Trophoblast cell (in vitro differentiated cells and primary cell): ENCODE measurements around the gene COIL.

Experiments used
- DNase-seq, 2 donors: peaks; one replicate each; pipeline ENCODE4 v3.0.0-alpha.2; 2016
- H2AFZ ChIP-seq: 2 replicates; pipeline ENCODE4 v1.6.1; 2013; ENCODE audit warnings: low read length, moderate library complexity, mild to moderate bottlenecking; ENCODE audit not compliant: insufficient read depth, poor library complexity
- H2AK5ac ChIP-seq: 2 replicates; pipeline ENCODE4 v1.6.1; 2013; ENCODE audit warnings: mild to moderate bottlenecking, low read length
- H2BK120ac ChIP-seq: 2 replicates; pipeline ENCODE4 v1.6.1; 2013; ENCODE audit warnings: low read length, mild to moderate bottlenecking, moderate library complexity; ENCODE audit not compliant: insufficient read depth, poor library complexity
- H2BK12ac ChIP-seq: 2 replicates; pipeline ENCODE4 v1.6.1; 2013; ENCODE audit warnings: mild to moderate bottlenecking, low read length, moderate library complexity
- H2BK5ac ChIP-seq: 2 replicates; pipeline ENCODE4 v1.6.1; 2013; ENCODE audit warnings: low read length, low read depth, moderate library complexity, mild to moderate bottlenecking; ENCODE audit not compliant: poor library complexity
- H3K14ac ChIP-seq: 2 replicates; pipeline ENCODE4 v1.6.1; 2013; ENCODE audit warnings: mild to moderate bottlenecking, low read length
- H3K18ac ChIP-seq: 2 replicates; pipeline ENCODE4 v1.6.1; 2013; ENCODE audit warnings: mild to moderate bottlenecking, low read length
- H3K23ac ChIP-seq: 2 replicates; pipeline ENCODE4 v1.6.1; 2013; ENCODE audit warnings: low read length
- H3K27ac ChIP-seq: 2 replicates; pipeline ENCODE4 v1.5.1; 2013; ENCODE audit warnings: low read depth, mild to moderate bottlenecking, inconsistent platforms, low read length, moderate library complexity
- H3K27me3 ChIP-seq: 2 replicates; pipeline ENCODE4 v1.6.1; 2013; ENCODE audit warnings: inconsistent platforms, mild to moderate bottlenecking, low read length, moderate library complexity; ENCODE audit not compliant: insufficient read depth
- H3K36me3 ChIP-seq, 2 experiments: 1 replicate in 1 of 2; 2 replicates in 1 of 2; pipeline ENCODE4 v1.6.1; 2013; ENCODE audit warnings: low read length in 2 of 2, mild to moderate bottlenecking in 2 of 2, moderate library complexity in 1 of 2; ENCODE audit not compliant: insufficient read depth in 2 of 2, control insufficient read depth in 1 of 2
- H3K4ac ChIP-seq: 2 replicates; pipeline ENCODE4 v1.6.1; 2013; ENCODE audit warnings: low read depth, mild to moderate bottlenecking, low read length, moderate library complexity
- H3K4me1 ChIP-seq, 2 experiments: 1 replicate in 1 of 2; 2 replicates in 1 of 2; pipeline ENCODE4 v1.6.1; 2013; ENCODE audit warnings: low read length in 2 of 2, mild to moderate bottlenecking in 2 of 2, moderate library complexity in 1 of 2; ENCODE audit not compliant: insufficient read depth in 2 of 2, control insufficient read depth in 1 of 2
- H3K4me2 ChIP-seq: 2 replicates; pipeline ENCODE4 v1.6.1; 2013; ENCODE audit warnings: inconsistent platforms, mild to moderate bottlenecking, low read length, moderate library complexity
- H3K4me3 ChIP-seq: 2 replicates; pipeline ENCODE4 v1.5.1; 2013; ENCODE audit warnings: mild to moderate bottlenecking, low read depth, low read length, inconsistent platforms
- H3K79me1 ChIP-seq: one replicate; pipeline ENCODE4 v1.6.1; 2013; ENCODE audit warnings: low read length
- H3K79me2 ChIP-seq: 2 replicates; pipeline ENCODE4 v1.6.1; 2013; ENCODE audit warnings: low read length, mild to moderate bottlenecking; ENCODE audit not compliant: control insufficient read depth, insufficient read depth, poor library complexity
- H3K9ac ChIP-seq: 2 replicates; pipeline ENCODE4 v1.6.1; 2013; ENCODE audit warnings: mild to moderate bottlenecking, low read length
- H3K9me3 ChIP-seq: 2 replicates; pipeline ENCODE4 v1.6.1; 2013; ENCODE audit warnings: low read depth, mild to moderate bottlenecking, control low read depth, inconsistent platforms, low read length; ENCODE audit not compliant: insufficient read depth
- H4K12ac ChIP-seq: 2 replicates; pipeline ENCODE4 v1.6.1; 2013; ENCODE audit warnings: low read depth, mild to moderate bottlenecking, low read length, moderate library complexity
- H4K8ac ChIP-seq: 2 replicates; pipeline ENCODE4 v1.6.1; 2013; ENCODE audit warnings: low read depth, mild to moderate bottlenecking, low read length, moderate library complexity
- H4K91ac ChIP-seq: one replicate; pipeline ENCODE4 v1.6.1; 2013; ENCODE audit warnings: low read depth, mild to moderate bottlenecking, low read length, moderate library complexity
- WGBS: extraction: QIAGEN DNeasy Blood & Tissue Kit; methylation state at CpG from one replicate; pipeline ENCODE4 v1.1.7; 2013; ENCODE audit warnings: missing lambda C conversion rate; ENCODE audit not compliant: insufficient read length, insufficient coverage; ENCODE audit errors: extremely low coverage; 5-methylcytosine and 5-hydroxymethylcytosine counted together

The COIL gene

DNA sequence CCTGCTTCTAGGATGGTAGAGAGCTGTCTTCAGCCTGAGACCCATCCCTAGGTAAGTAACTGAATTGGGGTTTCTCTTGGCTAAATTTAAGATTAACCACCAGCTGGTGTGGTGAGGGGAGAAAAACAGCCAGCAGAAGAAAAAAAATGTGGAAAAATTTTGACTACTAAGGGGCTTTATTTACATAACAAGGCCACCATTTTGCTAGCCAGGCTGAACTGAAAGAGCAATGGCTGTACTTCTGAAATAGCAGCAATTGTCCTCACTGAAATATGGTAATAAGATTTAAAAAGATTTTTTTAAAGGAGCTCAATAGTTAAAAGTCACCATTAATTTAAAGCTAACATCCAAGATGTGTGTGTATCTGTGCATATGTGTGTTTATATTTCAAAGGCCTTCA, 34.6 kb downstream of the COIL start:
- Histone ChIP-seq H3K23ac (no peak overlapping the region), H2BK120ac (no peak overlapping the region), H3K4me1 (no peaks in the 10 kb centered on the region), H3K27ac (no peak overlapping the region), H2AFZ (no peak overlapping the region), H4K8ac (no peak overlapping the region), H4K12ac (no peak overlapping the region), H3K79me2 (no peaks in the 10 kb centered on the region), H3K4me2 (no peak overlapping the region), H2AK5ac (no peak overlapping the region), H2BK12ac (no peak overlapping the region), H3K4ac (no peak overlapping the region), H3K18ac (no peak overlapping the region), H3K14ac (no peak overlapping the region), H3K36me3 (no peaks in the 10 kb centered on the region), H3K27me3 (no peaks in the 10 kb centered on the region), H3K9me3 (no peaks in the 10 kb centered on the region), H3K9ac (no peak overlapping the region), H2BK5ac (no peak overlapping the region), H3K79me1 (no peaks in the 10 kb centered on the region), H4K91ac (no peak overlapping the region), H3K4me3 (no peak overlapping the region)
- no peak for DNase-seq

- no peak overlapping the region for H4K12ac ChIP-seq
- H3K79me1 ChIP-seq = no peaks in the 10 kb centered on the region
These were observed 35.8 kb downstream of the COIL start for GRCh38 chr17:56925088-56925487.

GRCh38 chr17:56919717-56920116, 41.1 kb downstream of the COIL start:
- Histone ChIP-seq H3K4me1 (peaks cover 0 to 7% of the 10 kb centered on the region in 2 experiments), H3K27ac (no peak overlapping the region), H3K14ac (no peak overlapping the region), H4K12ac (no peak overlapping the region), H3K4me3 (no peak overlapping the region), H2AFZ (no peak overlapping the region), H3K79me2 (no peaks in the 10 kb centered on the region), H3K18ac (no peak overlapping the region), H2BK5ac (no peak overlapping the region), H2BK12ac (no peak overlapping the region), H2AK5ac (no peak overlapping the region), H2BK120ac (no peak overlapping the region), H3K9ac (no peak overlapping the region), H4K8ac (no peak overlapping the region), H3K36me3 (no peaks in the 10 kb centered on the region), H3K79me1 (no peaks in the 10 kb centered on the region), H3K23ac (no peak overlapping the region), H3K27me3 (no peaks in the 10 kb centered on the region), H3K4me2 (no peak overlapping the region), H4K91ac (no peak overlapping the region), H3K9me3 (no peaks in the 10 kb centered on the region), H3K4ac (no peak overlapping the region)
- no CpG with 5 or more reads among the region's 1 CpG for WGBS
- peak in 1 of 2 donors; percentile 19 for DNase-seq

More at GRCh38 chr17:56925088-56925487, 35.8 kb downstream of the COIL start:
- Histone ChIP-seq H3K4me1 (no peaks in the 10 kb centered on the region), H3K4ac (no peak overlapping the region), H2BK120ac (no peak overlapping the region), H2BK12ac (no peak overlapping the region), H3K9ac (no peak overlapping the region), H3K4me3 (no peak overlapping the region), H3K27ac (no peak overlapping the region), H3K79me2 (no peaks in the 10 kb centered on the region), H3K18ac (no peak overlapping the region), H4K91ac (no peak overlapping the region), H2AK5ac (no peak overlapping the region), H3K14ac (no peak overlapping the region), H4K8ac (no peak overlapping the region), H3K4me2 (no peak overlapping the region), H3K36me3 (no peaks in the 10 kb centered on the region), H3K27me3 (no peaks in the 10 kb centered on the region), H3K9me3 (no peaks in the 10 kb centered on the region), H2BK5ac (no peak overlapping the region), H2AFZ (no peak overlapping the region), H3K23ac (no peak overlapping the region)
- DNase-seq = no peak
- WGBS = no CpG with 5 or more reads among the region's 2 CpGs

DNA sequence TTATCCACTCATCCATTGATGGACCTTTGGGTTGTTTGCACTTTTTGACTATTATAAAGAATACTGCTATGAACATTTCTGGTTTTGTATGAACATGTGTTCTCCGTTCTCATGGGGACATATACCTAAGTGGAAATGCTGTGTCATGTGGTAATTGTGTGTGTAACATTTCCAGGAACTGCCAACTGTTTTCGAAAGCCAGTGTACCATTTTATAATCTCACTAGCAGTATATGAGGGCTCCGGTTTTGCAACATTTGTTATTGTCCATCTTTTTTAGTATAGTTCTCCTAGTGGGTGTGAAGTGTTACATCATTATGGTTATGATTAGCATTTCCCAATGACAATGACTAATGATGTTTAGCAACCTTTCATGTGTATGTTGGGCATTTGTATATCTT, 41.9 kb downstream of the COIL start:
- H4K8ac ChIP-seq = no peak overlapping the region
- peaks cover 0 to 7% of the 10 kb centered on the region in 2 experiments for H3K4me1 ChIP-seq
- no peak overlapping the region for H4K12ac ChIP-seq
- H2AK5ac ChIP-seq = no peak overlapping the region
- H3K27me3 ChIP-seq = no peaks in the 10 kb centered on the region
- H3K14ac ChIP-seq = no peak overlapping the region
- H3K79me2 ChIP-seq = peaks cover 3% of the 10 kb centered on the region
- H3K18ac ChIP-seq = no peak overlapping the region
- H3K79me1 ChIP-seq = peaks cover 3% of the 10 kb centered on the region
- no peak overlapping the region for H3K4ac ChIP-seq
- no CpG with 5 or more reads among the region's 3 CpGs for WGBS
- H2BK12ac ChIP-seq = no peak overlapping the region
- no peak overlapping the region for H2BK5ac ChIP-seq
- DNase-seq = peak; percentile 74 to 98
- H2AFZ ChIP-seq = no peak overlapping the region
- H3K36me3 ChIP-seq = no peaks in the 10 kb centered on the region
- no peak overlapping the region for H4K91ac ChIP-seq
- no peak overlapping the region for H3K9ac ChIP-seq
- no peaks in the 10 kb centered on the region for H3K9me3 ChIP-seq
- H3K23ac ChIP-seq = no peak overlapping the region
- no peak overlapping the region for H3K4me3 ChIP-seq
- no peak overlapping the region for H3K27ac ChIP-seq
- no peak overlapping the region for H2BK120ac ChIP-seq
- H3K4me2 ChIP-seq = no peak overlapping the region
